Gastroesophageal sphincter (tissue), 3 donors: ENCODE data around the gene TSHZ2.
"Not testable (repeated sequence)": the region's sequence is repeated elsewhere in the genome, so short reads cannot be mapped to it uniquely, and the experiment has no call there.

Source experiments
- CTCF ChIP-seq, 4 experiments: fragments of 200-600 bp in 2 of 4; fragments of 450-650 bp in 2 of 4; sonication (generic) in 1 of 4; IDR thresholded peaks; one replicate each; pipeline ENCODE4 v1.5.1; 2017 to 2019; ENCODE audit warnings: antibody characterized with exemption in 4 of 4, mild to moderate bottlenecking in 2 of 4, moderate library complexity in 2 of 4
- POLR2A ChIP-seq, 2 donors: fragments of 450-650 bp; IDR thresholded peaks; one replicate each; pipeline ENCODE4 v1.6.1; 2017; ENCODE audit warnings: antibody characterized with exemption in 2 of 2, mild to moderate bottlenecking in 2 of 2, moderate library complexity in 1 of 2

GRCh38 chr20:53523615-53524014 lies 551.5 kb downstream of the TSHZ2 start:
- TF ChIP-seq CTCF, POLR2A (IDR thresholded peaks at IDR 0.05): not testable (repeated sequence)
